Rectal smooth muscle tissue (tissue), 1 donor: ENCODE data around the gene BANF2.

ENCODE experiments used
- H3K27ac ChIP-seq: one replicate; pipeline ENCODE4 v1.7.0; 2013; ENCODE audit warnings: low read depth, low read length, inconsistent platforms
- H3K27me3 ChIP-seq: one replicate; pipeline ENCODE4 v1.7.0; 2013; ENCODE audit warnings: low read length; ENCODE audit not compliant: control insufficient read depth, insufficient read depth
- H3K36me3 ChIP-seq: one replicate; pipeline ENCODE4 v1.7.0; 2013; ENCODE audit warnings: low read length; ENCODE audit not compliant: control insufficient read depth, insufficient read depth
- H3K4me1 ChIP-seq: one replicate; pipeline ENCODE4 v1.7.0; 2013; ENCODE audit warnings: low read length; ENCODE audit not compliant: control insufficient read depth, insufficient read depth
- H3K4me3 ChIP-seq: one replicate; pipeline ENCODE4 v1.7.0; 2013; ENCODE audit warnings: low read length
- H3K9ac ChIP-seq: one replicate; pipeline ENCODE4 v1.7.0; 2013; ENCODE audit warnings: low read length

BANF2 gene

GRCh38 chr20:17667445-17667844 lies 32.3 kb upstream of the BANF2 start:
- Histone ChIP-seq H3K27me3 (no peaks in the 10 kb centered on the region), H3K9ac (no peak overlapping the region), H3K4me1 (peaks cover 2% of the 10 kb centered on the region), H3K4me3 (no peak overlapping the region), H3K27ac (no peak overlapping the region), H3K36me3 (peaks cover 4% of the 10 kb centered on the region)

- H3K4me3 ChIP-seq = no peak overlapping the region
- H3K27me3 ChIP-seq = no peaks in the 10 kb centered on the region
- H3K27ac ChIP-seq = no peak overlapping the region
- peaks cover 4% of the 10 kb centered on the region for H3K36me3 ChIP-seq
- H3K9ac ChIP-seq = no peak overlapping the region
- H3K4me1 ChIP-seq = peaks cover 2% of the 10 kb centered on the region
Measured at GRCh38 chr20:17668432-17668831, 31.3 kb upstream of the BANF2 start.

- Histone ChIP-seq H3K9ac (no peak overlapping the region), H3K27me3 (no peaks in the 10 kb centered on the region), H3K27ac (no peak overlapping the region), H3K36me3 (peaks cover 4% of the 10 kb centered on the region), H3K4me1 (peaks cover 2% of the 10 kb centered on the region), H3K4me3 (no peak overlapping the region)
Measured at GRCh38 chr20:17669306-17669931, 30.3 kb upstream of the BANF2 start.

GRCh38 chr20:17671011-17671410 lies 28.8 kb upstream of the BANF2 start:
- H3K4me1 ChIP-seq = peaks cover 7% of the 10 kb centered on the region
- no peak overlapping the region for H3K27ac ChIP-seq
- H3K27me3 ChIP-seq = no peaks in the 10 kb centered on the region
- H3K9ac ChIP-seq = no peak overlapping the region
- peaks cover 4% of the 10 kb centered on the region for H3K36me3 ChIP-seq
- no peak overlapping the region for H3K4me3 ChIP-seq

- Histone ChIP-seq H3K36me3 (peaks cover 9% of the 10 kb centered on the region), H3K4me3 (no peak overlapping the region), H3K27me3 (no peaks in the 10 kb centered on the region), H3K27ac (no peak overlapping the region), H3K9ac (no peak overlapping the region), H3K4me1 (peaks cover 7% of the 10 kb centered on the region)
Measured at GRCh38 chr20:17671565-17671964, 28.2 kb upstream of the BANF2 start.

GRCh38 chr20:17673084-17673483 lies 26.7 kb upstream of the BANF2 start:
- Histone ChIP-seq H3K9ac (no peak overlapping the region), H3K36me3 (peaks cover 9% of the 10 kb centered on the region), H3K4me3 (no peak overlapping the region), H3K4me1 (peaks cover 7% of the 10 kb centered on the region), H3K27me3 (no peaks in the 10 kb centered on the region), H3K27ac (no peak overlapping the region)

GRCh38 chr20:17674722-17675518 lies 24.8 kb upstream of the BANF2 start:
- Histone ChIP-seq H3K4me1 (peaks cover 7% of the 10 kb centered on the region), H3K27me3 (no peaks in the 10 kb centered on the region), H3K9ac (no peak overlapping the region), H3K36me3 (peaks cover 5% of the 10 kb centered on the region), H3K27ac (no peak overlapping the region), H3K4me3 (no peak overlapping the region)

GRCh38 chr20:17675519-17676377 lies 24.0 kb upstream of the BANF2 start:
- no peak overlapping the region for H3K27ac ChIP-seq
- H3K4me3 ChIP-seq = no peak overlapping the region
- H3K36me3 ChIP-seq = peaks cover 5% of the 10 kb centered on the region
- no peaks in the 10 kb centered on the region for H3K27me3 ChIP-seq
- peaks cover 8% of the 10 kb centered on the region for H3K4me1 ChIP-seq
- H3K9ac ChIP-seq = no peak overlapping the region

GRCh38 chr20:17676378-17676759 lies 23.4 kb upstream of the BANF2 start:
- no peak overlapping the region for H3K4me3 ChIP-seq
- peaks cover 8% of the 10 kb centered on the region for H3K4me1 ChIP-seq
- no peaks in the 10 kb centered on the region for H3K27me3 ChIP-seq
- H3K36me3 ChIP-seq = peaks cover 5% of the 10 kb centered on the region
- H3K9ac ChIP-seq = no peak overlapping the region
- H3K27ac ChIP-seq = no peak overlapping the region

GRCh38 chr20:17676942-17677341 lies 22.8 kb upstream of the BANF2 start:
- H3K27ac ChIP-seq = no peak overlapping the region
- H3K9ac ChIP-seq = no peak overlapping the region
- H3K4me1 ChIP-seq = peaks cover 8% of the 10 kb centered on the region
- no peaks in the 10 kb centered on the region for H3K27me3 ChIP-seq
- no peak overlapping the region for H3K4me3 ChIP-seq
- H3K36me3 ChIP-seq = peaks cover 5% of the 10 kb centered on the region

- Histone ChIP-seq H3K27ac (no peak overlapping the region), H3K27me3 (no peaks in the 10 kb centered on the region), H3K4me3 (no peak overlapping the region), H3K9ac (no peak overlapping the region), H3K4me1 (peaks cover 10% of the 10 kb centered on the region), H3K36me3 (peaks cover 5% of the 10 kb centered on the region)
Measured at GRCh38 chr20:17678295-17678694, 21.5 kb upstream of the BANF2 start.

- Histone ChIP-seq H3K4me1 (peaks cover 10% of the 10 kb centered on the region), H3K9ac (no peak overlapping the region), H3K27ac (no peak overlapping the region), H3K4me3 (no peak overlapping the region), H3K27me3 (no peaks in the 10 kb centered on the region), H3K36me3 (peaks cover 5% of the 10 kb centered on the region)
Measured at GRCh38 chr20:17678886-17679285, 20.9 kb upstream of the BANF2 start.
